HepG2 (cell line): ENCODE results near the gene LRP1B. TPM values are rescaled to one million over a fixed set of nuclear protein-coding genes. Genes with fewer than 3 reads are reported as not detected.

ENCODE experiments used
- ATAC-seq: fragments of 200-7000 bp; cut with Tn5 transposase; 3 replicates; pipeline ENCODE4 v1.9.1; 2020; ENCODE audit warnings: mild to moderate bottlenecking, moderate library complexity
- BruUV-seq: library from RNA; stranded (reverse); fragments of 400-500 nt; replicated peaks from 2 replicates; lab custom pipeline; 2021; lab: Mats Ljungman, UMichigan
- CTCF ChIA-PET: fragments of 300-600 bp; formaldehyde crosslinking; extraction: SDS; loops from one replicate; lab custom pipeline; 2021; ENCODE audit warnings: low total read pairs, inconsistent platforms, low intra/inter-chr PET ratio; lab: Yijun Ruan, JAX
- POLR2A ChIA-PET: fragments of 350-600 bp; sonication (Branson Sonifier 250); formaldehyde crosslinking; loops from one replicate; lab custom pipeline; 2020; ENCODE audit warnings: antibody characterized with exemption, inconsistent platforms; lab: Yijun Ruan, JAX
- DNase-seq: peaks from one replicate; pipeline ENCODE4 v3.0.0-alpha.2; 2015; ENCODE audit warnings: low spot score
- FAIRE-seq: peaks from 3 replicates; lab custom pipeline; 2011; peaks lifted over from hg19 to GRCh38; lab: Jason Lieb, UNC
- H2AFZ ChIP-seq: one replicate; pipeline ENCODE4 v1.6.1; 2011; ENCODE audit warnings: low read length, inconsistent platforms
- H3K27ac ChIP-seq: fragments of 300-600 bp; 3 replicates; pipeline ENCODE4 v1.8.0; 2011; ENCODE audit warnings: mixed run types, mild to moderate bottlenecking, mixed read lengths, low read length, inconsistent platforms; ENCODE audit not compliant: insufficient read depth; ENCODE audit errors: extremely low read length
- H3K27me3 ChIP-seq, 2 experiments: fragments of 200-600 bp in 1 of 2; 2 replicates in 1 of 2; 3 replicates in 1 of 2; pipeline versions ENCODE4 v1.6.0 to v1.8.0; 2011; ENCODE audit warnings: low read length in 2 of 2, mild to moderate bottlenecking in 2 of 2, moderate library complexity in 2 of 2, inconsistent platforms in 1 of 2; ENCODE audit not compliant: insufficient read depth in 2 of 2, control insufficient read depth in 1 of 2
- H3K36me3 ChIP-seq, 2 experiments: fragments of 200-600 bp in 1 of 2; replicated peaks in 1 of 2; 2 replicates in 1 of 2; 3 replicates in 1 of 2; pipeline versions ENCODE4 v1.5.1 to v1.8.0; 2011; ENCODE audit warnings: low read length in 2 of 2, inconsistent platforms in 1 of 2; ENCODE audit not compliant: insufficient read depth in 2 of 2, control insufficient read depth in 1 of 2
- H3K4me1 ChIP-seq: 2 replicates; pipeline ENCODE4 v1.5.1; 2012; ENCODE audit warnings: low read length, inconsistent platforms; ENCODE audit not compliant: insufficient read depth
- H3K4me2 ChIP-seq: 2 replicates; pipeline ENCODE4 v1.6.0; 2011; ENCODE audit warnings: low read depth, low read length, inconsistent platforms
- H3K4me3 ChIP-seq, 3 experiments: fragments of 200-600 bp in 1 of 3; sonication (generic), shearing (Covaris generic) in 1 of 3; replicated peaks in 1 of 3; 2 replicates each; pipeline ENCODE4 v1.5.1; 2011 to 2016; ENCODE audit warnings: low read length in 3 of 3, inconsistent platforms in 2 of 3, low read depth in 2 of 3, mild to moderate bottlenecking in 2 of 3, control low read depth in 1 of 3, mixed read lengths in 1 of 3; ENCODE audit not compliant: insufficient read depth in 1 of 3
- H3K79me2 ChIP-seq: one replicate; pipeline ENCODE4 v1.6.1; 2011; ENCODE audit warnings: low read length, inconsistent platforms; ENCODE audit not compliant: insufficient read depth
- H3K9ac ChIP-seq: 2 replicates; pipeline ENCODE4 v1.6.0; 2011; ENCODE audit warnings: mild to moderate bottlenecking, low read depth, low read length, inconsistent platforms; ENCODE audit not compliant: insufficient read depth
- H3K9me3 ChIP-seq: 2 replicates; pipeline ENCODE4 v1.5.1; 2012; ENCODE audit warnings: mild to moderate bottlenecking, low read length
- H4K20me1 ChIP-seq: 2 replicates; pipeline ENCODE4 v1.6.0; 2011; ENCODE audit warnings: inconsistent platforms, mild to moderate bottlenecking, low read length, moderate library complexity; ENCODE audit not compliant: insufficient read depth
- IRF2 ChIP-seq: IDR thresholded peaks from 2 replicates; pipeline ENCODE4 v1.6.1; 2018; ENCODE audit warnings: missing genetic modification reagents, missing compliant biosample characterization
- NFE2L1 ChIP-seq: sonication (generic); formaldehyde crosslinking; IDR thresholded peaks from 2 replicates; pipeline ENCODE4 v1.4.0; 2020; ENCODE audit warnings: missing genetic modification reagents, mild to moderate bottlenecking, borderline replicate concordance
- TFDP1 ChIP-seq: IDR thresholded peaks from 2 replicates; pipeline ENCODE4 v1.6.1; 2016; ENCODE audit warnings: missing compliant biosample characterization, missing genetic modification reagents, borderline replicate concordance
- ZNF430 ChIP-seq: sonication (generic); formaldehyde crosslinking; IDR thresholded peaks from 2 replicates; pipeline ENCODE4 v1.9.0; 2021; ENCODE audit warnings: mild to moderate bottlenecking, missing genetic modification reagents
- ZNF709 ChIP-seq: sonication (generic); formaldehyde crosslinking; IDR thresholded peaks from 2 replicates; pipeline ENCODE4 v1.5.0; 2020; ENCODE audit warnings: mild to moderate bottlenecking, missing genetic modification reagents
- ZSCAN22 ChIP-seq: sonication (generic); formaldehyde crosslinking; IDR thresholded peaks from 2 replicates; pipeline ENCODE4 v1.4.0; 2020; ENCODE audit warnings: mild to moderate bottlenecking, missing genetic modification reagents
- WGBS: methylation state at CpG from one replicate; pipeline ENCODE4 v1.1.6; 2017; ENCODE audit warnings: low lambda C conversion rate; 5-methylcytosine and 5-hydroxymethylcytosine counted together
- in situ Hi-C: cut with HindIII; loops from 2 replicates; pipeline ENCODE4 v1.10.0; 2017; ENCODE audit warnings: low pct_unique_long_range_greater_than_20kb; ENCODE audit not compliant: extremely low pct_ligation_motif_present
- intact Hi-C: fragments of 100-400 bp; cut with micrococcal nuclease; formaldehyde crosslinking; loops from one replicate; pipeline ENCODE4 v1.10.0; 2022; ENCODE audit not compliant: unreplicated experiment
- polyA plus RNA-seq, 8 experiments: library from polyadenylated mRNA; depleted of rRNA in 3 of 8; stranded (reverse) in 7 of 8; unstranded in 1 of 8; fragments of >200 nt; fragmentation: Illumina TruSeq in 4 of 8; extraction: Trizol in 4 of 8; gene quantifications; 2 replicates each; pipeline versions ENCODE4 v1.2.1 to v1.2.3, GENCODE V29; 2011 to 2016; ENCODE audit warnings: low read depth in 4 of 8, missing spikeins in 1 of 8, mixed read lengths in 1 of 8; ENCODE audit not compliant: insufficient read depth in 1 of 8
- total RNA-seq, 5 experiments: library from RNA; depleted of rRNA; stranded (reverse); fragments of >200 nt; fragmentation: Illumina TruSeq; extraction: Trizol; gene quantifications; 2 replicates each; pipeline ENCODE4 v1.2.3, GENCODE V29; 2016; ENCODE audit warnings: low read depth in 1 of 5
- TF ChIP-seq, protein P1 (sequence below): sonication (generic); formaldehyde crosslinking; IDR thresholded peaks from 2 replicates; pipeline ENCODE4 v1.9.0; 2021; ENCODE audit warnings: missing genetic modification reagents, borderline replicate concordance
- TF ChIP-seq, protein P2 (sequence below): sonication (generic); formaldehyde crosslinking; IDR thresholded peaks from 2 replicates; pipeline ENCODE4 v1.5.0; 2020; ENCODE audit warnings: mild to moderate bottlenecking, missing genetic modification reagents, borderline replicate concordance
- TF ChIP-seq, protein P3 (sequence below): sonication (generic); formaldehyde crosslinking; IDR thresholded peaks from 2 replicates; pipeline ENCODE4 v1.5.1; 2020; ENCODE audit warnings: missing genetic modification reagents, mild to moderate bottlenecking, borderline replicate concordance
- TF ChIP-seq, protein P4 (sequence below): sonication (generic); formaldehyde crosslinking; IDR thresholded peaks from 2 replicates; pipeline ENCODE4 v1.8.0; 2022; ENCODE audit warnings: mild to moderate bottlenecking, missing genetic modification reagents, moderate library complexity
- TF ChIP-seq, protein P5 (sequence below): sonication (generic); formaldehyde crosslinking; IDR thresholded peaks from 2 replicates; pipeline ENCODE4 v1.4.0; 2020; ENCODE audit warnings: missing genetic modification reagents

The LRP1B gene
- total and polyA plus RNA-seq, 2 of the 13 experiments (the other 11 are each of a cell fraction or from before 2014, with no cell fraction given), result 0.04 TPM; not detected in 1

DNA sequence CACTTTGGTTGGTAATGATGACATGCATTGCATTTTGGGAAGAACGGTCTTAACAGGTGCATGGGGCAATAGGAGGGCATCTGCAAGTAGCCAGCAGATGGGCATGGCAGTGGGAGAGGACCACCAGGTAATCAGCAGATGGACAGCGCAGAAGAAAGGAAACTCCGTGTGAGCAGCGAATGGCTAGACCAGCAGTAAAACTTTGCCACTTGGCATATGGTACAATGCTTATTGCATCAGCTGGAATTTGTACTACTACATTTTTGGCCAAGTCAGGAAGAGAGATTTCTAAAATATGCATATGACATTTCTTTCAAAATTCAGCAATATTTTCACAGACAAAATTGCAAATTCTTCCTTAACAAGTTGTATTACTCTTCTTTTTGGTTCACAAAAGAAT lies 768.5 kb downstream of the LRP1B start:
- Histone ChIP-seq H3K36me3 (no peaks in the 10 kb centered on the region), H3K9ac (no peak overlapping the region), H3K27ac (no peak overlapping the region), H3K79me2 (no peaks in the 10 kb centered on the region), H2AFZ (no peak overlapping the region), H3K27me3 (no peaks in the 10 kb centered on the region), H3K4me3 (no peak overlapping the region), H3K9me3 (no peaks in the 10 kb centered on the region), H4K20me1 (no peaks in the 10 kb centered on the region), H3K4me2 (no peak overlapping the region), H3K4me1 (no peaks in the 10 kb centered on the region)
- WGBS, result 52% methylated on average over 4 of the region's 4 CpGs
- intact Hi-C loops, result no loop called here
- ChIA-PET CTCF (no interaction called here), POLR2A (no interaction called here)
- BruUV-seq, result no TSS peak
- FAIRE-seq (no peak), ATAC-seq (no peak), DNase-seq (no peak)
- in situ Hi-C loops, result no loop called here
- TF ChIP-seq ZNF430, result no peak
- TF ChIP-seq, protein P1, sequence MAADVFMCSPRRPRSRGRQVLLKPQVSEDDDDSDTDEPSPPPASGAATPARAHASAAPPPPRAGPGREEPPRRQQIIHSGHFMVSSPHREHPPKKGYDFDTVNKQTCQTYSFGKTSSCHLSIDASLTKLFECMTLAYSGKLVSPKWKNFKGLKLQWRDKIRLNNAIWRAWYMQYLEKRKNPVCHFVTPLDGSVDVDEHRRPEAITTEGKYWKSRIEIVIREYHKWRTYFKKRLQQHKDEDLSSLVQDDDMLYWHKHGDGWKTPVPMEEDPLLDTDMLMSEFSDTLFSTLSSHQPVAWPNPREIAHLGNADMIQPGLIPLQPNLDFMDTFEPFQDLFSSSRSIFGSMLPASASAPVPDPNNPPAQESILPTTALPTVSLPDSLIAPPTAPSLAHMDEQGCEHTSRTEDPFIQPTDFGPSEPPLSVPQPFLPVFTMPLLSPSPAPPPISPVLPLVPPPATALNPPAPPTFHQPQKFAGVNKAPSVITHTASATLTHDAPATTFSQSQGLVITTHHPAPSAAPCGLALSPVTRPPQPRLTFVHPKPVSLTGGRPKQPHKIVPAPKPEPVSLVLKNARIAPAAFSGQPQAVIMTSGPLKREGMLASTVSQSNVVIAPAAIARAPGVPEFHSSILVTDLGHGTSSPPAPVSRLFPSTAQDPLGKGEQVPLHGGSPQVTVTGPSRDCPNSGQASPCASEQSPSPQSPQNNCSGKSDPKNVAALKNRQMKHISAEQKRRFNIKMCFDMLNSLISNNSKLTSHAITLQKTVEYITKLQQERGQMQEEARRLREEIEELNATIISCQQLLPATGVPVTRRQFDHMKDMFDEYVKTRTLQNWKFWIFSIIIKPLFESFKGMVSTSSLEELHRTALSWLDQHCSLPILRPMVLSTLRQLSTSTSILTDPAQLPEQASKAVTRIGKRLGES (CRISPR knock-in tag), result no peak
- TF ChIP-seq, protein P2, sequence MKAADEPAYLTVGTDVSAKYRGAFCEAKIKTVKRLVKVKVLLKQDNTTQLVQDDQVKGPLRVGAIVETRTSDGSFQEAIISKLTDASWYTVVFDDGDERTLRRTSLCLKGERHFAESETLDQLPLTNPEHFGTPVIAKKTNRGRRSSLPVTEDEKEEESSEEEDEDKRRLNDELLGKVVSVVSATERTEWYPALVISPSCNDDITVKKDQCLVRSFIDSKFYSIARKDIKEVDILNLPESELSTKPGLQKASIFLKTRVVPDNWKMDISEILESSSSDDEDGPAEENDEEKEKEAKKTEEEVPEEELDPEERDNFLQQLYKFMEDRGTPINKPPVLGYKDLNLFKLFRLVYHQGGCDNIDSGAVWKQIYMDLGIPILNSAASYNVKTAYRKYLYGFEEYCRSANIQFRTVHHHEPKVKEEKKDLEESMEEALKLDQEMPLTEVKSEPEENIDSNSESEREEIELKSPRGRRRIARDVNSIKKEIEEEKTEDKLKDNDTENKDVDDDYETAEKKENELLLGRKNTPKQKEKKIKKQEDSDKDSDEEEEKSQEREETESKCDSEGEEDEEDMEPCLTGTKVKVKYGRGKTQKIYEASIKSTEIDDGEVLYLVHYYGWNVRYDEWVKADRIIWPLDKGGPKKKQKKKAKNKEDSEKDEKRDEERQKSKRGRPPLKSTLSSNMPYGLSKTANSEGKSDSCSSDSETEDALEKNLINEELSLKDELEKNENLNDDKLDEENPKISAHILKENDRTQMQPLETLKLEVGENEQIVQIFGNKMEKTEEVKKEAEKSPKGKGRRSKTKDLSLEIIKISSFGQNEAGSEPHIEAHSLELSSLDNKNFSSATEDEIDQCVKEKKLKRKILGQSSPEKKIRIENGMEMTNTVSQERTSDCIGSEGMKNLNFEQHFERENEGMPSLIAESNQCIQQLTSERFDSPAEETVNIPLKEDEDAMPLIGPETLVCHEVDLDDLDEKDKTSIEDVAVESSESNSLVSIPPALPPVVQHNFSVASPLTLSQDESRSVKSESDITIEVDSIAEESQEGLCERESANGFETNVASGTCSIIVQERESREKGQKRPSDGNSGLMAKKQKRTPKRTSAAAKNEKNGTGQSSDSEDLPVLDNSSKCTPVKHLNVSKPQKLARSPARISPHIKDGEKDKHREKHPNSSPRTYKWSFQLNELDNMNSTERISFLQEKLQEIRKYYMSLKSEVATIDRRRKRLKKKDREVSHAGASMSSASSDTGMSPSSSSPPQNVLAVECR, result no peak
- TF ChIP-seq, protein P3, sequence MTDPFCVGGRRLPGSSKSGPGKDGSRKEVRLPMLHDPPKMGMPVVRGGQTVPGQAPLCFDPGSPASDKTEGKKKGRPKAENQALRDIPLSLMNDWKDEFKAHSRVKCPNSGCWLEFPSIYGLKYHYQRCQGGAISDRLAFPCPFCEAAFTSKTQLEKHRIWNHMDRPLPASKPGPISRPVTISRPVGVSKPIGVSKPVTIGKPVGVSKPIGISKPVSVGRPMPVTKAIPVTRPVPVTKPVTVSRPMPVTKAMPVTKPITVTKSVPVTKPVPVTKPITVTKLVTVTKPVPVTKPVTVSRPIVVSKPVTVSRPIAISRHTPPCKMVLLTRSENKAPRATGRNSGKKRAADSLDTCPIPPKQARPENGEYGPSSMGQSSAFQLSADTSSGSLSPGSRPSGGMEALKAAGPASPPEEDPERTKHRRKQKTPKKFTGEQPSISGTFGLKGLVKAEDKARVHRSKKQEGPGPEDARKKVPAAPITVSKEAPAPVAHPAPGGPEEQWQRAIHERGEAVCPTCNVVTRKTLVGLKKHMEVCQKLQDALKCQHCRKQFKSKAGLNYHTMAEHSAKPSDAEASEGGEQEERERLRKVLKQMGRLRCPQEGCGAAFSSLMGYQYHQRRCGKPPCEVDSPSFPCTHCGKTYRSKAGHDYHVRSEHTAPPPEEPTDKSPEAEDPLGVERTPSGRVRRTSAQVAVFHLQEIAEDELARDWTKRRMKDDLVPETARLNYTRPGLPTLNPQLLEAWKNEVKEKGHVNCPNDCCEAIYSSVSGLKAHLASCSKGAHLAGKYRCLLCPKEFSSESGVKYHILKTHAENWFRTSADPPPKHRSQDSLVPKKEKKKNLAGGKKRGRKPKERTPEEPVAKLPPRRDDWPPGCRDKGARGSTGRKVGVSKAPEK, result no peak
- TF ChIP-seq ZNF709, result no peak
- TF ChIP-seq ZSCAN22 (CRISPR knock-in tag), result no peak
- no peak for TF ChIP-seq IRF2 (CRISPR knock-in tag)
- TF ChIP-seq, protein P4, sequence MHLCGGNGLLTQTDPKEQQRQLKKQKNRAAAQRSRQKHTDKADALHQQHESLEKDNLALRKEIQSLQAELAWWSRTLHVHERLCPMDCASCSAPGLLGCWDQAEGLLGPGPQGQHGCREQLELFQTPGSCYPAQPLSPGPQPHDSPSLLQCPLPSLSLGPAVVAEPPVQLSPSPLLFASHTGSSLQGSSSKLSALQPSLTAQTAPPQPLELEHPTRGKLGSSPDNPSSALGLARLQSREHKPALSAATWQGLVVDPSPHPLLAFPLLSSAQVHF, result no peak
- TF ChIP-seq NFE2L1 (CRISPR knock-in tag), result no peak
- TF ChIP-seq, protein P5, sequence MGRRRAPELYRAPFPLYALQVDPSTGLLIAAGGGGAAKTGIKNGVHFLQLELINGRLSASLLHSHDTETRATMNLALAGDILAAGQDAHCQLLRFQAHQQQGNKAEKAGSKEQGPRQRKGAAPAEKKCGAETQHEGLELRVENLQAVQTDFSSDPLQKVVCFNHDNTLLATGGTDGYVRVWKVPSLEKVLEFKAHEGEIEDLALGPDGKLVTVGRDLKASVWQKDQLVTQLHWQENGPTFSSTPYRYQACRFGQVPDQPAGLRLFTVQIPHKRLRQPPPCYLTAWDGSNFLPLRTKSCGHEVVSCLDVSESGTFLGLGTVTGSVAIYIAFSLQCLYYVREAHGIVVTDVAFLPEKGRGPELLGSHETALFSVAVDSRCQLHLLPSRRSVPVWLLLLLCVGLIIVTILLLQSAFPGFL (CRISPR knock-in tag), result no peak
- TF ChIP-seq TFDP1 (CRISPR knock-in tag), result no peak
